T follicular helper cell (primary cell): ENCODE results near the gene ZNF804A.

Experiments
- DNase-seq: peaks from one replicate; pipeline ENCODE4 v3.0.0-alpha.2; 2020; ENCODE audit warnings: low read depth
- total RNA-seq, 2 experiments: gene quantifications; one replicate each; lab custom pipeline; 2026; lab: John Stamatoyannopoulos, UW

ZNF804A gene
- 0 reads per million in 2 experiments for total RNA-seq

- DNase-seq: no peak
Observed at GRCh38 chr2:184598316-184599053, at the start of gene ZNF804A. TSS of gene ZNF804A (plus strand) at chr2:184598529. CDS start at chr2:184598960, 431 bp downstream.

GRCh38 chr2:184549153-184549552 lies 49.2 kb upstream of the ZNF804A start:
- no peak for DNase-seq

- DNase-seq: no peak
Observed at GRCh38 chr2:184551626-184552025, 46.7 kb upstream of the ZNF804A start.

- no peak for DNase-seq
Observed at GRCh38 chr2:184554736-184555135, 43.6 kb upstream of the ZNF804A start.

GRCh38 chr2:184555352-184555751 lies 43.0 kb upstream of the ZNF804A start:
- no peak for DNase-seq

GRCh38 chr2:184556639-184557038 lies 41.7 kb upstream of the ZNF804A start:
- DNase-seq: no peak

GRCh38 chr2:184558713-184559464 lies 39.4 kb upstream of the ZNF804A start:
- DNase-seq: no peak

GRCh38 chr2:184560603-184561002 lies 37.7 kb upstream of the ZNF804A start:
- DNase-seq: no peak

- DNase-seq: no peak
Observed at GRCh38 chr2:184562532-184562931, 35.8 kb upstream of the ZNF804A start.

GRCh38 chr2:184564092-184564491 lies 34.2 kb upstream of the ZNF804A start:
- DNase-seq: no peak

- no peak for DNase-seq
Observed at GRCh38 chr2:184566716-184567115, 31.6 kb upstream of the ZNF804A start.

- no peak for DNase-seq
Observed at GRCh38 chr2:184577056-184577455, 21.3 kb upstream of the ZNF804A start.

- no peak for DNase-seq
Observed at GRCh38 chr2:184577743-184578142, 20.6 kb upstream of the ZNF804A start.

- DNase-seq: no peak
Observed at GRCh38 chr2:184579226-184579625, 19.1 kb upstream of the ZNF804A start.

- DNase-seq: no peak
Observed at GRCh38 chr2:184581391-184581790, 16.9 kb upstream of the ZNF804A start.

- DNase-seq: no peak
Observed at GRCh38 chr2:184589261-184589660, 9.1 kb upstream of the ZNF804A start.

GRCh38 chr2:184596819-184597411 lies 1.4 kb upstream of the ZNF804A start:
- no peak for DNase-seq

GRCh38 chr2:184597571-184597991 lies 748 bp upstream of the ZNF804A start:
- no peak for DNase-seq

GRCh38 chr2:184598002-184598315 lies 370 bp upstream of the ZNF804A start:
- no peak for DNase-seq

GRCh38 chr2:184599054-184599871 lies 934 bp downstream of the ZNF804A start:
- DNase-seq: no peak

- DNase-seq: no peak
Observed at GRCh38 chr2:184599872-184600222, 1.5 kb downstream of the ZNF804A start.

- DNase-seq: no peak
Observed at GRCh38 chr2:184602734-184603133, 4.4 kb downstream of the ZNF804A start.
